ENCODE results near the gene PKN1.

The PKN1 gene

GRCh38 chr19:14511229-14511593 is 78.1 kb downstream of the PKN1 start:
- Histone ChIP-seq H3K4me3 (replicated peaks; ENCODE audit: insufficient read depth, low read length) (no peak overlapping the region), H3K27me3 (ENCODE audit: insufficient read depth, poor library complexity, severe bottlenecking) (no peaks in the 10 kb centered on the region), H3K27ac (replicated peaks) (no peak overlapping the region)
- TF ChIP-seq CTCF (IDR thresholded peaks at IDR 0.05; ENCODE audit: insufficient read depth, low read length) (no peak), POLR2AphosphoS5 (IDR thresholded peaks at IDR 0.05; ENCODE audit: low read depth) (no peak), REST (IDR thresholded peaks at IDR 0.05; ENCODE audit: insufficient replicate concordance, low read depth) (no peak), SPI1 (IDR thresholded peaks at IDR 0.05; ENCODE audit: borderline replicate concordance, low read depth) (no peak), GABPA (IDR thresholded peaks at IDR 0.05; ENCODE audit: low read depth) (no peak)
- no peak for DNase-seq (ENCODE audit: low read depth in 1 of 2, low spot score in 1 of 2)

- Histone ChIP-seq H3K4me3 (replicated peaks; ENCODE audit: insufficient read depth, low read length) (no peak overlapping the region), H3K27me3 (ENCODE audit: insufficient read depth, poor library complexity, severe bottlenecking) (no peaks in the 10 kb centered on the region), H3K27ac (replicated peaks) (no peak overlapping the region)
- TF ChIP-seq POLR2AphosphoS5 (IDR thresholded peaks at IDR 0.05; ENCODE audit: low read depth) (no peak), REST (IDR thresholded peaks at IDR 0.05; ENCODE audit: insufficient replicate concordance, low read depth) (no peak), GABPA (IDR thresholded peaks at IDR 0.05; ENCODE audit: low read depth) (no peak), CTCF (IDR thresholded peaks at IDR 0.05; ENCODE audit: insufficient read depth, low read length) (no peak), SPI1 (IDR thresholded peaks at IDR 0.05; ENCODE audit: borderline replicate concordance, low read depth) (no peak)
- DNase-seq (ENCODE audit: low read depth in 1 of 2, low spot score in 1 of 2) = no peak
Observed at GRCh38 chr19:14512406-14512961, 79.4 kb downstream of the PKN1 start.

- H3K4me3 ChIP-seq (replicated peaks; ENCODE audit: insufficient read depth, low read length) = no peak overlapping the region
- no peak for DNase-seq (ENCODE audit: low read depth in 1 of 2, low spot score in 1 of 2)
- H3K27ac ChIP-seq (replicated peaks) = no peak overlapping the region
- no peak for TF ChIP-seq SPI1 (IDR thresholded peaks at IDR 0.05; ENCODE audit: borderline replicate concordance, low read depth)
- no peak for TF ChIP-seq GABPA (IDR thresholded peaks at IDR 0.05; ENCODE audit: low read depth)
- no peak for TF ChIP-seq REST (IDR thresholded peaks at IDR 0.05; ENCODE audit: insufficient replicate concordance, low read depth)
- no peaks in the 10 kb centered on the region for H3K27me3 ChIP-seq (ENCODE audit: insufficient read depth, poor library complexity, severe bottlenecking)
Observed at GRCh38 chr19:14514215-14514863, 81.2 kb downstream of the PKN1 start.

All from HL-60 (cell line).